ENCODE measurements around the gene HSPH1.

DNA sequence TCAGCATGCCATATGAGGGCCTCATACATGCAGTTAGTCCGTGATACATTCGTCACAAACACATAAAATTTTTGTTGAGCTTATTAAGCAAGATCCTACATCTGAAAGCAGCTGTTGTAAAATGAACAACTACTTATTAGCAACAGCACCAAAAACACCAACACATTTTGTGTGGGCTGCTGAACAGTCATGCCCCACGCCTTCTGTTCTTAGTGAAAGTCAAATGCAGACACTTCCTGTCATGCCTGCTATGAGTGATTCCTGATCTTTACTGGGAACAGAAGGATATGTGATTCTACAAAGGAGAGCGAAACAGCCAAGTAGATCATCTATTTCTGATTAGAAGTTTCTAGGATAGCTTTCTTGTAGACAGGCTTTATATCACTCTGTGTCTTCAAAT is 33.9 kb upstream of the HSPH1 start:
- TF ChIP-seq, protein P1, sequence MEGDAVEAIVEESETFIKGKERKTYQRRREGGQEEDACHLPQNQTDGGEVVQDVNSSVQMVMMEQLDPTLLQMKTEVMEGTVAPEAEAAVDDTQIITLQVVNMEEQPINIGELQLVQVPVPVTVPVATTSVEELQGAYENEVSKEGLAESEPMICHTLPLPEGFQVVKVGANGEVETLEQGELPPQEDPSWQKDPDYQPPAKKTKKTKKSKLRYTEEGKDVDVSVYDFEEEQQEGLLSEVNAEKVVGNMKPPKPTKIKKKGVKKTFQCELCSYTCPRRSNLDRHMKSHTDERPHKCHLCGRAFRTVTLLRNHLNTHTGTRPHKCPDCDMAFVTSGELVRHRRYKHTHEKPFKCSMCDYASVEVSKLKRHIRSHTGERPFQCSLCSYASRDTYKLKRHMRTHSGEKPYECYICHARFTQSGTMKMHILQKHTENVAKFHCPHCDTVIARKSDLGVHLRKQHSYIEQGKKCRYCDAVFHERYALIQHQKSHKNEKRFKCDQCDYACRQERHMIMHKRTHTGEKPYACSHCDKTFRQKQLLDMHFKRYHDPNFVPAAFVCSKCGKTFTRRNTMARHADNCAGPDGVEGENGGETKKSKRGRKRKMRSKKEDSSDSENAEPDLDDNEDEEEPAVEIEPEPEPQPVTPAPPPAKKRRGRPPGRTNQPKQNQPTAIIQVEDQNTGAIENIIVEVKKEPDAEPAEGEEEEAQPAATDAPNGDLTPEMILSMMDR (conservative IDR thresholded peaks at IDR 0.05; ENCODE audit: low read length): no peak
- no peak for TF ChIP-seq EZH2phosphoT487 (IDR thresholded peaks at IDR 0.05; ENCODE audit: borderline replicate concordance)
